OCI-LY7 (cell line): Measurements from ENCODE around the gene CA10.

Experiments
- CTCF ChIP-seq: fragments of 200-600 bp; sonication (generic); conservative IDR thresholded peaks from 2 replicates; pipeline ENCODE4 v1.5.1; 2014; ENCODE audit warnings: mild to moderate bottlenecking, antibody characterized with exemption, low read length, moderate library complexity, mixed read lengths
- EZH2phosphoT487 ChIP-seq: fragments of 200-600 bp; sonication (generic); IDR thresholded peaks from 2 replicates; pipeline ENCODE4 v1.6.1; 2018; ENCODE audit warnings: low read depth, borderline replicate concordance, mild to moderate bottlenecking, mixed run types, antibody characterized with exemption, low read length, moderate library complexity, mixed read lengths

- TF ChIP-seq CTCF (no peak), EZH2phosphoT487 (no peak)
Observed at GRCh38 chr17:52084176-52084575, 74.3 kb downstream of the CA10 start.
